Heart left ventricle (tissue), 13 donors: ENCODE data around the gene MAN2A1.

Source experiments
- CTCF ChIP-seq, 12 donors: fragments of 200-600 bp; sonication (generic) in 4 of 12; IDR thresholded peaks; one replicate each; pipeline versions ENCODE4 v1.5.0 to v1.8.0; 2018 to 2022; ENCODE audit warnings: antibody characterized with exemption in 12 of 12, mild to moderate bottlenecking in 5 of 12
- POLR2A ChIP-seq, 2 donors: fragments of 450-650 bp; IDR thresholded peaks; one replicate each; pipeline ENCODE4 v1.6.1; 2017; ENCODE audit warnings: antibody characterized with exemption in 2 of 2, mild to moderate bottlenecking in 2 of 2, moderate library complexity in 2 of 2
- donor health status: ischemic (EF 13 %, LVEDD 7.1; RV severe dilation, severe dysfunction).
- donor health status: DM: no; HTN: yes; CAD: no.
- donor health status: DM: no; HTN: no; CAD: no.
- donor health status: ischemic (EF 25% LVEDD 6.9; RV normal size, moderate dysfunction).
- donor health status: ischemic (EF 25% LVEDD 5.7; RV mildly dilated, moderate dysfunction).
- donor health status: ischemic (EF 35%, LVEDD 5.7; RV mildly dilated, moderate dysfunction).
- donor health status: nonischemic (EF 11% LVEDD 7.7; RV severe dilation, severe dysfunction).
- donor health status: DM: yes; HTN: yes; CAD: no.
- donor health status: PGD.
- donor health status: ischemic (EF 29% LVEDD 5.4; RV normal size, mild dysfunction).
- donor health status: nonischemic (EF 23%, LVEDD 6.1; RV moderate dilation, normal function).

GRCh38 chr5:109674596-109674995 lies 15.1 kb upstream of the MAN2A1 start:
- TF ChIP-seq CTCF (IDR thresholded peaks at IDR 0.05), result no peak
- no peak for TF ChIP-seq POLR2A (IDR thresholded peaks at IDR 0.05)
